HG03442 (cell line): ENCODE measurements around the gene CLCN7.

Experiments used
- ATAC-seq: cut with Tn5 transposase; IDR thresholded peaks from one replicate; pipeline ENCODE4 v1.9.1; 2021; ENCODE audit warnings: mild to moderate bottlenecking, moderate library complexity; ENCODE audit not compliant: unreplicated experiment

Gene CLCN7

GRCh38 chr16:1464196-1464893, 10.5 kb downstream of the CLCN7 start:
- ATAC-seq = no peak

- no peak for ATAC-seq
Measured at GRCh38 chr16:1461146-1461545, 13.7 kb downstream of the CLCN7 start.

- no peak for ATAC-seq
Measured at GRCh38 chr16:1460602-1461138, 14.2 kb downstream of the CLCN7 start.

GRCh38 chr16:1459967-1460366, 14.9 kb downstream of the CLCN7 start:
- ATAC-seq = no peak

GRCh38 chr16:1458977-1459341, 15.9 kb downstream of the CLCN7 start:
- no peak for ATAC-seq

GRCh38 chr16:1458336-1458976, 16.4 kb downstream of the CLCN7 start:
- no peak for ATAC-seq

GRCh38 chr16:1457489-1458245, 17.2 kb downstream of the CLCN7 start:
- ATAC-seq = no peak

GRCh38 chr16:1456951-1457350, 17.9 kb downstream of the CLCN7 start:
- no peak for ATAC-seq

GRCh38 chr16:1455190-1456171, 19.3 kb downstream of the CLCN7 start:
- ATAC-seq = no peak

- ATAC-seq = no peak
Measured at GRCh38 chr16:1454561-1454960, 20.3 kb downstream of the CLCN7 start.

GRCh38 chr16:1453316-1453715, 21.5 kb downstream of the CLCN7 start:
- ATAC-seq = no peak

- ATAC-seq = no peak
Measured at GRCh38 chr16:1452530-1452929, 22.3 kb downstream of the CLCN7 start.

GRCh38 chr16:1451702-1452392, 23.0 kb downstream of the CLCN7 start:
- ATAC-seq = no peak

GRCh38 chr16:1450841-1451240, 24.0 kb downstream of the CLCN7 start:
- no peak for ATAC-seq

GRCh38 chr16:1450218-1450617, 24.6 kb downstream of the CLCN7 start:
- ATAC-seq = no peak

- ATAC-seq = no peak
Measured at GRCh38 chr16:1449201-1449788, 25.5 kb downstream of the CLCN7 start.

- ATAC-seq = no peak
Measured at GRCh38 chr16:1448536-1449116, 26.2 kb downstream of the CLCN7 start.

- no peak for ATAC-seq
Measured at GRCh38 chr16:1447965-1448364, 26.9 kb downstream of the CLCN7 start.
